Nephron (organoid): ENCODE data around the gene PFDN1.

ENCODE experiments used
- H3K27ac Mint-ChIP-seq, 3 experiments: 2 replicates each; pipeline ENCODE4 v1.8.0; 2020; ENCODE audit warnings: mixed read lengths in 3 of 3, mild to moderate bottlenecking in 2 of 3, moderate library complexity in 1 of 3
- H3K27me3 Mint-ChIP-seq: 2 replicates; pipeline ENCODE4 v1.8.0; 2021; ENCODE audit warnings: low read depth, mild to moderate bottlenecking, moderate library complexity, mixed read lengths
- H3K36me3 Mint-ChIP-seq: 2 replicates; pipeline ENCODE4 v1.8.0; 2020; ENCODE audit warnings: low read depth, mixed read lengths
- H3K4me1 Mint-ChIP-seq: 2 replicates; pipeline ENCODE4 v1.8.0; 2020; ENCODE audit warnings: mixed read lengths
- H3K4me3 Mint-ChIP-seq, 3 experiments: 2 replicates each; pipeline ENCODE4 v1.8.0; 2020; ENCODE audit warnings: mild to moderate bottlenecking in 3 of 3, mixed read lengths in 3 of 3, moderate library complexity in 2 of 3
- H3K9me3 Mint-ChIP-seq: 2 replicates; pipeline ENCODE4 v1.8.0; 2020; ENCODE audit warnings: mixed read lengths
- TF ChIP-seq, protein P1 (sequence below), 3 experiments: fragments of 200-600 bp; sonication (generic); IDR thresholded peaks; one replicate each; pipeline ENCODE4 v1.5.0; 2021; ENCODE audit warnings: antibody characterized with exemption in 3 of 3; ENCODE audit not compliant: unreplicated experiment in 3 of 3

The PFDN1 gene

DNA sequence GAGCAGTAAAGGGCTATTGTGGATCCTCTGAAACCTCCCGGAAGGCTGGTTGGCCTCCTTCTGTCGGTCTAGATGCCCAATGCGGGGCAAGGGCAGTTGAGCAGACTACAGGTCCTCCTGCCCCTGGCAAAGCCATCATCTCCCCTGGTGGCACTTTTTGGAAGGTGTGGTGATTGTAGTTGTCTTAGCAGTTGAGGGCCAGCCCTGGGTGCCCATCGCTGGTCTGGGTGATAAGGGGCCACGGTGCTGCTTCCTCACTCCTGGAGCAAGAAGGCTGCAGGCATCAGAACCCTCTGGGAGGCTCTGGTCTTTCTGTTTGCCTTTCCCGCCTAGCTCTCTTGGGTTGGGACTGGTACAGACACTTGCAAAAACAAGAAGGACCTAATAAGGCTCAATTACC lies 64.1 kb downstream of the PFDN1 start:
- H3K27ac Mint-ChIP-seq = no peak overlapping the region
- no peaks in the 10 kb centered on the region for H3K36me3 Mint-ChIP-seq

DNA sequence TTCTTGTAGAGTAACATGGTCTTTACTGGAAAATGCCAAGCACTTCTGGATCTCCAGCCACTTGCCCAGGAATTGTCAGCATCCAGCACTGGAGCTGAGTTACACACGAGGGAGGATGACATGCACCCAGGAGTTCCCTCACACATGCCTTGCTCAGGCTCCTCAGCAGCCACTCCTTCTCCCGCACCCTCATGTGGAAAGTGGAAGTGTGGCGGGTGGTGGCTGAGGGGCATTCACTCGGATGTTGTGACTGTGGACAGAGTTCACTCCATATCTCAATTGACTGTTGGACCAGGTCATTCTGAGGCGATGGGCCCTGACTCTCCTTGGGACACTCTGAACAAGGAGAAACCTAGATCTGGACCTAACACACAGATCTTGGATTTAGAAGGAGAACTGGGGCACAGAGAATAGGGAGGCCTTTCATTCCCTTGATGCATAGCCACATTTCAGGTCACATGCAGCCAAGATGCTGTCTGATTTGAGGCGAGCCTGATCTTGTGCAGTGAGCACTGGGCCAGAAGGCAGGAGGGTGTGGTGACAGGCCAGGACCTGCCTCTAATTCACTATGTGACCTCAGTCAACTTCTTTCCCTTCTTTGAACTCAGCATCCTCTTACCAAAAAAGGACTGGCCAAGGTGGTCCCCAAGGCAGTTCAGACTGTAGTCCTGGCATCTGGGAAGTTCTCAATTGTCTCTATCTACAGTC lies 65.9 kb downstream of the PFDN1 start:
- TF ChIP-seq, protein P1, sequence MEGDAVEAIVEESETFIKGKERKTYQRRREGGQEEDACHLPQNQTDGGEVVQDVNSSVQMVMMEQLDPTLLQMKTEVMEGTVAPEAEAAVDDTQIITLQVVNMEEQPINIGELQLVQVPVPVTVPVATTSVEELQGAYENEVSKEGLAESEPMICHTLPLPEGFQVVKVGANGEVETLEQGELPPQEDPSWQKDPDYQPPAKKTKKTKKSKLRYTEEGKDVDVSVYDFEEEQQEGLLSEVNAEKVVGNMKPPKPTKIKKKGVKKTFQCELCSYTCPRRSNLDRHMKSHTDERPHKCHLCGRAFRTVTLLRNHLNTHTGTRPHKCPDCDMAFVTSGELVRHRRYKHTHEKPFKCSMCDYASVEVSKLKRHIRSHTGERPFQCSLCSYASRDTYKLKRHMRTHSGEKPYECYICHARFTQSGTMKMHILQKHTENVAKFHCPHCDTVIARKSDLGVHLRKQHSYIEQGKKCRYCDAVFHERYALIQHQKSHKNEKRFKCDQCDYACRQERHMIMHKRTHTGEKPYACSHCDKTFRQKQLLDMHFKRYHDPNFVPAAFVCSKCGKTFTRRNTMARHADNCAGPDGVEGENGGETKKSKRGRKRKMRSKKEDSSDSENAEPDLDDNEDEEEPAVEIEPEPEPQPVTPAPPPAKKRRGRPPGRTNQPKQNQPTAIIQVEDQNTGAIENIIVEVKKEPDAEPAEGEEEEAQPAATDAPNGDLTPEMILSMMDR (IDR thresholded peaks at IDR 0.05; ENCODE audit: unreplicated experiment in 3 of 3) = no peak
- Mint-ChIP-seq H3K36me3 (no peaks in the 10 kb centered on the region), H3K27ac (no peak overlapping the region), H3K4me3 (no peak overlapping the region), H3K9me3 (no peaks in the 10 kb centered on the region), H3K4me1 (peaks cover 13% of the 10 kb centered on the region), H3K27me3 (peaks cover 3% of the 10 kb centered on the region)

More for the DNA sequence above, 64.1 kb downstream of the PFDN1 start:
- H3K27me3 Mint-ChIP-seq = peaks cover 3% of the 10 kb centered on the region
- no peak overlapping the region for H3K4me3 Mint-ChIP-seq
- peaks cover 17% of the 10 kb centered on the region for H3K4me1 Mint-ChIP-seq
- TF ChIP-seq, protein P1 (IDR thresholded peaks at IDR 0.05; ENCODE audit: unreplicated experiment in 3 of 3) = no peak
- H3K9me3 Mint-ChIP-seq = no peaks in the 10 kb centered on the region

DNA sequence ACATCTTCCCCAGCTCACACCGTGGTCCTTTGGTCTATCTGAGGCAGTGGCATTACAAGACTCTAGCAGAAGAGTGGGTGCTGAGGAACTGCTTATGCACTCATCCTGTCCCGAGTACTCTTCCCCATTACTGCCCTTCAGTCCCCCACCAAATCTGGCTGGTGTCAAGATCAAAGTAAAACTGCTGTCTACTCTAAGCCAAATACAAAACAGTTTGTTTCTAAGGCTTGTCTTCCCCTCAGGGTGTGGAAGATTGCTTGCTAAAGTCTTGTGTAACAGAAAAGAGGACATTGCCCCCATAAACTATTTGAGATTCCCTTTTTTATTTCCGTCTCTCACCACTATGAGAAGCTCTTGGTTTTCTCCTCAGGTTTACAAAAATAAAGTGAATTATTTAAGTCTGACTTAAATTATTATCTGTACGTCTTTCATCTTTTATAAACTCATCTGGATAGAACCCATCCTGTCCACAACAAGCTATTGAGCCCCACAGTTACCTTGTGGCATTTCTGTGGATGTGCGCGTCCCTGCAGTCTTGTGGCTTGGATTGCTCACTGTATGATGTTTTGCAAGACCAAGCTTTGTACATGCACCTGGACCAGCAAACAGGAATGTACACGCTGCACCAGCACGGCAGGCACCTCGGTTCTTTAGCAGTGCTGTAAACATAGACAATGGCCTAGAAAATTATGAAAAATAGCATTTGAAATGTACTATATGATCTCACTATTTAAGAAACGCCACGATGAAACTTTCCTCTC lies 66.9 kb downstream of the PFDN1 start:
- Mint-ChIP-seq H3K4me1 (peaks cover 3% of the 10 kb centered on the region), H3K27me3 (peaks cover 1% of the 10 kb centered on the region), H3K36me3 (no peaks in the 10 kb centered on the region), H3K27ac (no peak overlapping the region), H3K4me3 (no peak overlapping the region), H3K9me3 (no peaks in the 10 kb centered on the region)
- TF ChIP-seq, protein P1 (IDR thresholded peaks at IDR 0.05; ENCODE audit: unreplicated experiment in 3 of 3) = no peak

DNA sequence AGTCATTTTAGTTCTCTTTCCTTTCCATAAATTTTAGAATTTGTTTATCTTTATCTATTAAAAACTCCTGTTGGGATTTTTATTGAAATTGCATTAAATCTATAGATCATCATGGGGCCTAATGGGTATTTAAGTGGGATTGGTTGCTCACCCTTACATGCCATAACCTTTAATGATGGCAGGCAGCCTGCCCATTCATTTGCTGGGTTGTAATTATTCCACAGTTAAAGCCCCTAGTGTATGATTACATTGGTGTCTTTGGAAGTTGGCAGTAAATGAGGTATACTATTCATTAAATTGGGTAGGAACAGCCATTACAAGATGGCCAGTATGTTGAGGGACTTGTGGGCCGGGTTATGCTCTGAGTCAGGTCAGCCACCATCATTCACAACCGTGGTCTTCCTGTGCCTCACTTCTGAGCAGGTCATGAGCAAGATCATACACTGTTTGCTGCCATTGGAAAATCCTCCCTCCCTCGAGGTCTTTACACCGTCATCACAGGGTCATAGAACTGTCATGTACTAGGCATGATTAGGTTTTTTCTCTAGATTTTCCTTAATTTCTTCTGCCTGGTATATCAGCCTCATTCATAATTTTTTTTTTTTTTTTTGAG lies 68.4 kb downstream of the PFDN1 start:
- Mint-ChIP-seq H3K27ac (no peak overlapping the region), H3K9me3 (no peaks in the 10 kb centered on the region), H3K27me3 (no peaks in the 10 kb centered on the region), H3K4me3 (no peak overlapping the region), H3K4me1 (no peaks in the 10 kb centered on the region), H3K36me3 (no peaks in the 10 kb centered on the region)
- TF ChIP-seq, protein P1 (IDR thresholded peaks at IDR 0.05; ENCODE audit: unreplicated experiment in 3 of 3) = no peak

DNA sequence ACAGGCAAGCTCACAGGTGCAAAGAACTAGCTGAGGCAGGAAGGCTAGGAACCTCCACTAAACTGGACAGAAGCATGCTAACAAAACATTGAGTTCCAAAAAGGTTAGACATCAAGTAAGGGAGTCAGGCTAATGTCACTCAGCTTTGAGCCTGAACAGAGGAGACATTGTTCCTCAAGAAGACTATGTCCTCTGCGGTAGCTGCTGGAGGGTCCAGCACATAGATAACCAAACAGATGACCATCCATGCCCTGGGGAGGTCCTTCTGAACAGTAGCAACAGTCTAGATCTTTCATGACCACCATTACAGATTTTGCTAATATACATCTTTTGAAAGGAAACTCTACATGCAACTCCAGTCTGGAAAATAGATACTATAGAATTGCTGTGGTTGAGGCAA lies 70.2 kb downstream of the PFDN1 start:
- Mint-ChIP-seq H3K4me3 (no peak overlapping the region), H3K36me3 (no peaks in the 10 kb centered on the region)

More for the DNA sequence above, 70.2 kb downstream of the PFDN1 start:
- Mint-ChIP-seq H3K27me3 (no peaks in the 10 kb centered on the region), H3K9me3 (no peaks in the 10 kb centered on the region), H3K4me1 (no peaks in the 10 kb centered on the region), H3K27ac (no peak overlapping the region)
- TF ChIP-seq, protein P1 (IDR thresholded peaks at IDR 0.05; ENCODE audit: unreplicated experiment in 3 of 3) = no peak
